HepG2 (cell line): ENCODE data around the gene TMEM97. TPM values are rescaled to one million over a fixed set of nuclear protein-coding genes. Genes with fewer than 3 reads are reported as not detected.

ENCODE experiments used
- ARHGAP35 ChIP-seq: sonication (generic); formaldehyde crosslinking; IDR thresholded peaks from 2 replicates; pipeline ENCODE4 v1.9.0; 2022; ENCODE audit warnings: mild to moderate bottlenecking, inconsistent platforms, moderate library complexity, missing genetic modification reagents, borderline replicate concordance
- ATF2 ChIP-seq: sonication (generic); formaldehyde crosslinking; IDR thresholded peaks from 2 replicates; pipeline ENCODE4 v1.4.0; 2020; ENCODE audit warnings: missing genetic modification reagents
- CEBPB ChIP-seq: IDR thresholded peaks from 2 replicates; pipeline ENCODE4 v1.6.1; 2011; ENCODE audit warnings: low read depth, low read length, improper control_type of control experiment, borderline replicate concordance
- ELF4 ChIP-seq: sonication (generic); formaldehyde crosslinking; IDR thresholded peaks from 2 replicates; pipeline ENCODE4 v1.5.0; 2020; ENCODE audit warnings: missing genetic modification reagents, mild to moderate bottlenecking, moderate library complexity, borderline replicate concordance
- ETV5 ChIP-seq: IDR thresholded peaks from 2 replicates; pipeline ENCODE4 v1.6.1; 2018; ENCODE audit warnings: missing biosample characterization, missing genetic modification reagents, inconsistent platforms, borderline replicate concordance
- FOSL2 ChIP-seq: sonication (generic); formaldehyde crosslinking; IDR thresholded peaks from 2 replicates; pipeline ENCODE4 v1.4.0; 2020; ENCODE audit warnings: missing genetic modification reagents
- FOXK1 ChIP-seq: sonication (generic); formaldehyde crosslinking; IDR thresholded peaks from 2 replicates; pipeline ENCODE4 v1.4.0; 2020; ENCODE audit warnings: low read depth, missing genetic modification reagents, borderline replicate concordance
- GMEB1 ChIP-seq: sonication (generic); formaldehyde crosslinking; IDR thresholded peaks from 2 replicates; pipeline ENCODE4 v1.5.1; 2020; ENCODE audit warnings: missing genetic modification reagents, mild to moderate bottlenecking, borderline replicate concordance
- HIVEP1 ChIP-seq: sonication (generic); formaldehyde crosslinking; IDR thresholded peaks from 2 replicates; pipeline ENCODE4 v1.4.0; 2020; ENCODE audit warnings: mild to moderate bottlenecking, missing genetic modification reagents
- HNRNPK ChIP-seq: fragments of 200-400 bp; formaldehyde crosslinking; IDR thresholded peaks from 2 replicates; pipeline ENCODE4 v1.6.1; 2018; ENCODE audit warnings: low read length, low read depth, moderate library complexity, mild to moderate bottlenecking; ENCODE audit not compliant: poor library complexity, severe bottlenecking
- HOXD1 ChIP-seq: sonication (generic); formaldehyde crosslinking; IDR thresholded peaks from 2 replicates; pipeline ENCODE4 v1.5.0; 2020; ENCODE audit warnings: missing genetic modification reagents
- MXI1 ChIP-seq: IDR thresholded peaks from 3 replicates; pipeline ENCODE4 v1.6.1; 2012; ENCODE audit warnings: low read depth, low read length, inconsistent platforms, borderline replicate concordance
- RBM39 ChIP-seq: fragments of 200-400 bp; formaldehyde crosslinking; IDR thresholded peaks from one replicate; pipeline ENCODE4 v1.6.1; 2018; ENCODE audit warnings: antibody characterized with exemption, mild to moderate bottlenecking, low read depth, low read length; ENCODE audit not compliant: poor library complexity, severe bottlenecking
- RNF219 ChIP-seq: sonication (generic); formaldehyde crosslinking; IDR thresholded peaks from 2 replicates; pipeline ENCODE4 v1.5.0; 2020; ENCODE audit warnings: mild to moderate bottlenecking, missing genetic modification reagents
- SOX5 ChIP-seq: IDR thresholded peaks from 2 replicates; pipeline ENCODE4 v1.6.1; 2016; ENCODE audit warnings: borderline replicate concordance
- YEATS4 ChIP-seq: sonication (generic); formaldehyde crosslinking; IDR thresholded peaks from 2 replicates; pipeline ENCODE4 v1.4.0; 2020; ENCODE audit warnings: missing genetic modification reagents, borderline replicate concordance
- ZBTB3 ChIP-seq: sonication (generic); formaldehyde crosslinking; IDR thresholded peaks from 2 replicates; pipeline ENCODE4 v1.4.0; 2020; ENCODE audit warnings: low read depth, mild to moderate bottlenecking, moderate library complexity, missing genetic modification reagents, borderline replicate concordance
- ZFP90 ChIP-seq: sonication (generic); formaldehyde crosslinking; IDR thresholded peaks from 2 replicates; pipeline ENCODE4 v1.8.0; 2022; ENCODE audit warnings: missing genetic modification reagents, mild to moderate bottlenecking, inconsistent platforms, borderline replicate concordance
- ZNF235 ChIP-seq: sonication (generic); formaldehyde crosslinking; IDR thresholded peaks from 2 replicates; pipeline ENCODE4 v1.8.1; 2023; ENCODE audit warnings: mild to moderate bottlenecking, missing genetic modification reagents, borderline replicate concordance
- ZNF577 ChIP-seq: sonication (generic); formaldehyde crosslinking; IDR thresholded peaks from 2 replicates; pipeline ENCODE4 v1.4.0; 2020; ENCODE audit warnings: mild to moderate bottlenecking, low read depth, missing genetic modification reagents, borderline replicate concordance
- ZNF747 ChIP-seq: sonication (generic); formaldehyde crosslinking; IDR thresholded peaks from 2 replicates; pipeline ENCODE4 v1.8.1; 2023; ENCODE audit warnings: missing genetic modification reagents, mild to moderate bottlenecking, borderline replicate concordance
- ZNF790 ChIP-seq: sonication (generic); formaldehyde crosslinking; IDR thresholded peaks from 2 replicates; pipeline ENCODE4 v1.8.0; 2022; ENCODE audit warnings: missing genetic modification reagents, mild to moderate bottlenecking, borderline replicate concordance
- polyA plus RNA-seq, 8 experiments: library from polyadenylated mRNA; depleted of rRNA in 3 of 8; stranded (reverse) in 7 of 8; unstranded in 1 of 8; fragments of >200 nt; fragmentation: Illumina TruSeq in 4 of 8; extraction: Trizol in 4 of 8; gene quantifications; 2 replicates each; pipeline versions ENCODE4 v1.2.1 to v1.2.3, GENCODE V29; 2011 to 2016; ENCODE audit warnings: low read depth in 4 of 8, missing spikeins in 1 of 8, mixed read lengths in 1 of 8; ENCODE audit not compliant: insufficient read depth in 1 of 8
- total RNA-seq, 5 experiments: library from RNA; depleted of rRNA; stranded (reverse); fragments of >200 nt; fragmentation: Illumina TruSeq; extraction: Trizol; gene quantifications; 2 replicates each; pipeline ENCODE4 v1.2.3, GENCODE V29; 2016; ENCODE audit warnings: low read depth in 1 of 5

The TMEM97 gene
- total and polyA plus RNA-seq, 2 of the 13 experiments (the other 11 are each of a cell fraction or from before 2014, with no cell fraction given) = 69.6 to 137 TPM

- peak; percentile 54; the same call in 1 of the 2 replicates for TF ChIP-seq HOXD1 (CRISPR knock-in tag)
- TF ChIP-seq ZBTB3 = no peak; the same call in 1 of the 2 replicates
- peak; percentile 75; the same call in 1 of the 2 replicates for TF ChIP-seq GMEB1 (CRISPR knock-in tag)
- peak; percentile 77; the same call in 1 of the 2 replicates for TF ChIP-seq ZNF747 (CRISPR knock-in tag)
- TF ChIP-seq FOXK1 (CRISPR knock-in tag) = peak; percentile 100
- TF ChIP-seq HIVEP1 = peak; percentile 93; the same call in 1 of the 2 replicates
- peak; percentile 92; the same call in 2 of the 3 replicates for TF ChIP-seq MXI1
- peak; percentile 77 for TF ChIP-seq RBM39
- peak; percentile 59 for TF ChIP-seq FOSL2 (CRISPR knock-in tag)
- peak; percentile 100 for TF ChIP-seq ATF2
- TF ChIP-seq RNF219 (CRISPR knock-in tag) = peak; percentile 94; the same call in 1 of the 2 replicates
- TF ChIP-seq ZFP90 = peak; percentile 79; the same call in 1 of the 2 replicates
- TF ChIP-seq CEBPB = no peak
- no peak for TF ChIP-seq ZNF577
- TF ChIP-seq ETV5 = peak; percentile 71; the same call in 1 of the 2 replicates
- no peak for TF ChIP-seq ZNF790 (CRISPR knock-in tag)
- no peak; the same call in none of the 2 replicates for TF ChIP-seq ARHGAP35
- TF ChIP-seq SOX5 = peak; percentile 25; the same call in 1 of the 2 replicates
- peak; percentile 81; the same call in 1 of the 2 replicates for TF ChIP-seq ELF4 (CRISPR knock-in tag)
- 0 out of 2 replicates have a peak, but pooled peaks have one; percentile 22 for TF ChIP-seq ZNF235
- TF ChIP-seq HNRNPK = peak; percentile 39
- peak; percentile 69; the same call in 1 of the 2 replicates for TF ChIP-seq YEATS4 (CRISPR knock-in tag)
Measured at GRCh38 chr17:28335201-28335958, 16.4 kb downstream of the TMEM97 start, which contains the start of the genes IFT20 and TNFAIP1 (continued).
